Adrenal gland (tissue), 5 donors: ENCODE data around the gene ATP5PD.

Experiments
- CTCF ChIP-seq, 6 experiments: fragments of 450-650 bp in 4 of 6; fragments of 200-600 bp in 2 of 6; sonication (generic) in 1 of 6; IDR thresholded peaks; 1 replicate in 5 of 6; 2 replicates in 1 of 6; pipeline versions ENCODE4 v1.5.1 to v1.8.0; 2016 to 2021; ENCODE audit warnings: antibody characterized with exemption in 6 of 6, mild to moderate bottlenecking in 2 of 6, moderate library complexity in 1 of 6
- POLR2A ChIP-seq, 2 donors: fragments of 450-650 bp; IDR thresholded peaks; one replicate each; pipeline ENCODE4 v1.6.1; 2017; ENCODE audit warnings: antibody characterized with exemption in 2 of 2, mild to moderate bottlenecking in 2 of 2, moderate library complexity in 1 of 2
- donor health status: DM: no; HTN: no; CAD: no.

GRCh38 chr17:75044716-75045115 lies 2.1 kb downstream of the ATP5PD start:
- TF ChIP-seq POLR2A (IDR thresholded peaks at IDR 0.05) (no peak), CTCF (IDR thresholded peaks at IDR 0.05) (no peak)
